Esophagus (tissue), 2 donors: Measurements from ENCODE around the gene ATP8A1. TPM values are rescaled to one million over a fixed set of nuclear protein-coding genes. Genes with fewer than 3 reads are reported as not detected.
"Not testable (repeated sequence)": the region's sequence is repeated elsewhere in the genome, so short reads cannot be mapped to it uniquely, and the experiment has no call there.

ENCODE experiments used
- H3K27ac ChIP-seq, 2 donors: one replicate each; pipeline ENCODE4 v1.5.1; 2013; ENCODE audit warnings: low read depth in 2 of 2, mild to moderate bottlenecking in 2 of 2, inconsistent platforms in 1 of 2, low read length in 1 of 2, moderate library complexity in 1 of 2
- H3K27me3 ChIP-seq, 2 donors: one replicate each; pipeline ENCODE4 v1.6.1; 2013; ENCODE audit warnings: low read length in 2 of 2, control low read depth in 1 of 2, mild to moderate bottlenecking in 1 of 2; ENCODE audit not compliant: insufficient read depth in 2 of 2, control insufficient read depth in 1 of 2
- H3K36me3 ChIP-seq, 2 donors: one replicate each; pipeline ENCODE4 v1.6.1; 2013; ENCODE audit warnings: low read length in 1 of 2; ENCODE audit not compliant: control insufficient read depth in 2 of 2, insufficient read depth in 2 of 2
- H3K4me1 ChIP-seq, 2 donors: one replicate each; pipeline ENCODE4 v1.6.1; 2013; ENCODE audit warnings: low read length in 1 of 2; ENCODE audit not compliant: control insufficient read depth in 2 of 2, insufficient read depth in 2 of 2
- H3K4me3 ChIP-seq, 2 donors: one replicate each; pipeline ENCODE4 v1.5.1; 2013; ENCODE audit warnings: low read length in 2 of 2, mild to moderate bottlenecking in 2 of 2, low read depth in 1 of 2, moderate library complexity in 1 of 2
- H3K9me3 ChIP-seq, 2 donors: one replicate each; pipeline ENCODE4 v1.6.1; 2013; ENCODE audit warnings: mild to moderate bottlenecking in 2 of 2, low read depth in 1 of 2, low read length in 1 of 2, moderate library complexity in 1 of 2; ENCODE audit not compliant: control insufficient read depth in 2 of 2, insufficient read depth in 1 of 2
- WGBS, 2 donors: extraction: QIAGEN DNeasy Blood & Tissue Kit; methylation state at CpG; one replicate each; pipeline ENCODE4 v1.1.7; 2013; 5-methylcytosine and 5-hydroxymethylcytosine counted together
- polyA plus RNA-seq, 2 donors: library from polyadenylated mRNA; stranded (reverse); fragments of 200-250 nt; gene quantifications; one replicate each; pipeline ENCODE4 v1.2.3, GENCODE V29; 2013
- donor health status: healthy with polysubstance abuse.
- donor health status: Bipolar disorder and iron deficiency.

ATP8A1 gene
- polyA plus RNA-seq, 2 donors: 1.2 to 2.5 TPM

DNA sequence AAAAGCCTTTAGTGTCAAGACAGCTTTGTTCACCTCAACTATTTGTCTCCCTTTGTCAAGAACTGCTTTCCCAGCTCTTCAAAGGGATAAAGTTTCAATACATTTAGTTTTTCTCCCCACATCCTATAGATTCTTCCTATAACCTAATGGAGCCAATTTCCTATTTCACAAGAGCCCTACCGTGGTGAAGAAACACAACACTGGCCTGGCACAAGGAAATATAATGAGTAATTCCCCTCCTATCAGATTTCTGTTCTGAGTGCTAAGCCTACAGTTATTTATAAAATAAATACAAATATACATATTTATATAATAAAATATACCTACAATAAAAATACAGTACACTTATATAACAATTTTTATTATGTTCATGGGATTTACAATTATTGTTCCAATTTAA is 169.7 kb downstream of the ATP8A1 start:
- Histone ChIP-seq H3K36me3 (no peaks in the 10 kb centered on the region), H3K4me3 (no peak overlapping the region), H3K27ac (no peak overlapping the region), H3K4me1 (no peaks in the 10 kb centered on the region), H3K27me3 (no peaks in the 10 kb centered on the region), H3K9me3 (no peaks in the 10 kb centered on the region)
- WGBS, 2 donors: 48 to 59% methylated on average over 1 of the region's 1 CpG

DNA sequence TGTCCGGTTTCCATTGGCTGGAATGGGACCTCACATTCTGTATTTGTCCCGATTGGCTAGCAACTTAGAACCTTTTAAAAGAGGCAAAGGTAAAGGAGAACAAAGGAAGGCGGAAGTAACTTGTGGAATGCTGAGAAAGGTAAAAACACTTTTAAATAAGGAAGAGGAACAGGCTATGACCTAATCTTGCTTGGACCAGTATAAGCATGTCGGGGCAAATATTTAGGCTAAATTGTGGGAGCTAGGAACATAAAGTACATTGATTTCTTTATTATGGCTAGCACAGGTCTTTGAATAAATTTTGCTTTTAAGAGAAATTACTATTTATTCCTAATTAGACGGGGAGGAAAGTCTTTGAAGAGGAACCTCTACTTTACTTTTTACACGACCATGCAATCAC is 170.7 kb downstream of the ATP8A1 start:
- H3K36me3 ChIP-seq, H3K4me1 ChIP-seq, H3K9me3 ChIP-seq, H3K27ac ChIP-seq, H3K4me3 ChIP-seq, H3K27me3 ChIP-seq: not testable (repeated sequence)
- 73 to 83% methylated on average over 6 of the region's 6 CpGs for WGBS, 2 donors

DNA sequence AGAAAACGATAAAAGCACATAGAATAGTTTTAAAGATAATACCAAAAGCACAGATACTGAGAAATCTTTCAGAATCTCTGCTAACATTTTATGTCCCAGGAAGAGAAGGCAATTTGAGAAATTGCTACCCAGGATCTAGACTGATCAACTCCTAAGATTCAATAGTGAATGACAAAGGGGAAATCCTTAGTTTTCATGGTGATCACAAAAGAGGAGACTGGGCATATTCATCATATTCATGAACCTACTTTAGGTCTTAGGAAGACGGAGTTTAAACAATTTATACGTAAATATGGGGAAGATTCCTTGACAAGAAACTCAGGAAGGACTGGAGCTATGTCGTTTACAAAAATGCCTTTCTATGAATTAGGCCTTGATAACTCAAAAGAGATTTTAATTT is 172.3 kb downstream of the ATP8A1 start:
- Histone ChIP-seq H3K4me1 (no peaks in the 10 kb centered on the region), H3K27me3 (no peaks in the 10 kb centered on the region), H3K36me3 (no peaks in the 10 kb centered on the region), H3K27ac (no peak overlapping the region), H3K9me3 (no peaks in the 10 kb centered on the region), H3K4me3 (no peak overlapping the region)
- 90 to 93% methylated on average over 4 of the region's 4 CpGs for WGBS, 2 donors

- H3K27ac ChIP-seq: no peak overlapping the region
- H3K9me3 ChIP-seq: no peaks in the 10 kb centered on the region
- no peak overlapping the region for H3K4me3 ChIP-seq
- 74 to 77% methylated on average over 9 of the region's 9 CpGs for WGBS, 2 donors
- H3K4me1 ChIP-seq: no peaks in the 10 kb centered on the region
- no peaks in the 10 kb centered on the region for H3K36me3 ChIP-seq
- no peaks in the 10 kb centered on the region for H3K27me3 ChIP-seq
Observed at GRCh38 chr4:42483426-42484379, 173.2 kb downstream of the ATP8A1 start.

DNA sequence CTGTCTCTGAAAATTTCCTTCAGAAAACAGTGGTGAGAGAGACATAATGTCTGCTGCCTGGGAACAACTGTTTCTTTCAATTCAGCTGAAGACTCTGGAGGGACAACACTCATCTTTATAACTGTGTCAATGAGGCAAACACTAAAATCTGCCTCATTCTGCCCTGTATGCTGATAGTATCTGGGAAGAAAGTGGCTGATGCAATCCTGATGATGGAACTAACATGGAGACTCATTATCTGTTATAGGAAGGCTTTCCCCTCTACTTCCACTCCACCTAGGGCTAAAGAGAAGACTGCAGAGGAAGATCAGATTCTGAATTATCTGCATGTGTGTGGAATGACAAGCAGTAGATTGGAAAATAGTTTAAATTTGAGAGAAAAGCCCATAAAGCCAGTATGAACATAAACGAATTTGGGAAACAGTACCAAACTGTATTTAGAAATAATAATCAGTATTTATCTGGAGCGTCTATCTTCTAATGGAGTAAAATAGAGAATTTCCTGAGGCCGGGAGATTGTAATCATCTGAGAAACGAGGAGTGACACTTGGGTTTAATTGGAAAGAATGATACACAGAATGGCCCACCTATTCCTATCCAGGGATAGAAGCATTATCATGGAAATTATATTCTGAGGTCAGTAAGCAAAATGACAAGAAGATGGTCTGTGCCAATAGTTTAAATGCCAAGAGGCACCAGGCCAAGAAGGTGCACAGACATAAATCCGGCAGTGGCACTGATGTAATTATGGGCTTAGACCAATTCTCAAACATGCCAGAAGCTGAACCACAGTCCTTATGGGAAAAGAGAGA is 174.2 kb downstream of the ATP8A1 start:
- WGBS, 2 donors: 61 to 71% methylated on average over 5 of the region's 5 CpGs

GRCh38 chr4:42480717-42481116 is 176.2 kb downstream of the ATP8A1 start:
- no peaks in the 10 kb centered on the region for H3K4me1 ChIP-seq
- no peaks in the 10 kb centered on the region for H3K27me3 ChIP-seq
- no peak overlapping the region for H3K4me3 ChIP-seq
- H3K9me3 ChIP-seq: no peaks in the 10 kb centered on the region
- H3K36me3 ChIP-seq: no peaks in the 10 kb centered on the region
- WGBS, 2 donors: 58 to 77% methylated on average over 1 of the region's 1 CpG
- no peak overlapping the region for H3K27ac ChIP-seq

More for the DNA sequence above, 174.2 kb downstream of the ATP8A1 start:
- Histone ChIP-seq H3K4me3 (no peak overlapping the region), H3K36me3 (no peaks in the 10 kb centered on the region), H3K4me1 (no peaks in the 10 kb centered on the region), H3K27me3 (no peaks in the 10 kb centered on the region), H3K27ac (no peak overlapping the region), H3K9me3 (no peaks in the 10 kb centered on the region)

DNA sequence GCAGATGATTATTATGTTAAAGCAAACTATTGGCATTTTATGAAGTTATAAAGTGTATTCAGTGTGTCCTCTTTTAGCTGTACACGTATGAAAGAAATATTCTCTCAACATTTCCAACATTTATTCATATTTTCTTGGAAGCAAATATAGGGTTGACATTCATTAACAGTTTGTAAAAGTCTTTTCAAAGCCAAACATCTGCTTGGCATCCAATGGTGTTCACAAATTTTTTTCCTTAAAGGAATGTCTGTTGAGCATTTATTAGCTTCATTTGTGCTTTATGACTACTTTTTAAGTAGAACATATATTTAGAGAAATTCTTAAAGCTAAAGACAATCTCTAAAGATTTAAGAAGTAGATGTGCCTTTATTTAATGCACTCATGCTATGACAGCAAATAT is 176.6 kb downstream of the ATP8A1 start:
- Histone ChIP-seq H3K27me3 (no peaks in the 10 kb centered on the region), H3K36me3 (no peaks in the 10 kb centered on the region)

GRCh38 chr4:42478946-42479345 is 178.0 kb downstream of the ATP8A1 start:
- no peak overlapping the region for H3K4me3 ChIP-seq
- H3K9me3 ChIP-seq: no peaks in the 10 kb centered on the region
- no peaks in the 10 kb centered on the region for H3K4me1 ChIP-seq
- H3K27me3 ChIP-seq: no peaks in the 10 kb centered on the region
- no peak overlapping the region for H3K27ac ChIP-seq
- H3K36me3 ChIP-seq: no peaks in the 10 kb centered on the region

More for the DNA sequence above, 176.6 kb downstream of the ATP8A1 start:
- Histone ChIP-seq H3K27ac (no peak overlapping the region), H3K4me3 (no peak overlapping the region), H3K9me3 (no peaks in the 10 kb centered on the region), H3K4me1 (no peaks in the 10 kb centered on the region)
- 62 to 67% methylated on average over 1 of the region's 1 CpG for WGBS, 2 donors

DNA sequence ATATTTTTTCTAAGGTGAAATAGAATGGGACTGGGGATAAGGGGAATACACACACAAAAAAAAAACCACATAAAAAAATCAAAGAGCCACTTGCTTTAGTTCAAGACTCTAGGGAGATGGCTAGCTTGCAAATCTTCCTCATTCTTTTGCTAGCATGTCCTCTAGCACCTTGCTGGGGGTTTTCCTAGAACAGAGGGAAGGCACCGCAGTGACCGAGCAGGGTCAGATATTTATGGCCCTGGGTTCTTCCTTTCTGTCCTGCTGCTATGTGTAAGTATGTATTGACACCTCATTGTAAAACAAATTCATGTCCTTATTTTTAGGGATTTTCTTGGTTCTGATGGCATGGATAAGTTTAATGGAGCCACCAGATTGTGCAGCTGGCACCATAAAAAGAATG is 178.4 kb downstream of the ATP8A1 start:
- Histone ChIP-seq H3K27me3 (no peaks in the 10 kb centered on the region), H3K4me1 (no peaks in the 10 kb centered on the region), H3K36me3 (no peaks in the 10 kb centered on the region), H3K4me3 (no peak overlapping the region), H3K9me3 (no peaks in the 10 kb centered on the region), H3K27ac (no peak overlapping the region)
- 95 to 96% methylated on average over 2 of the region's 2 CpGs for WGBS, 2 donors
